Ovary (tissue), 9 donors: ENCODE results near the gene UBE2I. TPM values are rescaled to one million over a fixed set of nuclear protein-coding genes. Genes with fewer than 3 reads are reported as not detected.

ENCODE experiments used
- DNase-seq, 5 donors: peaks; one replicate each; pipeline ENCODE4 v3.0.0-alpha.2; 2019 to 2020
- H3K27ac ChIP-seq, 2 donors: fragments of 200-600 bp; one replicate each; pipeline versions ENCODE4 v1.5.1 to v1.8.0; 2019 to 2022
- H3K27me3 ChIP-seq: fragments of 200-600 bp; one replicate; pipeline ENCODE4 v1.8.0; 2022
- H3K36me3 ChIP-seq: fragments of 200-600 bp; sonication (generic); one replicate; pipeline ENCODE4 v1.5.1; 2019
- H3K4me1 ChIP-seq: one replicate; pipeline ENCODE4 v1.8.1; 2013; ENCODE audit warnings: mild to moderate bottlenecking, moderate library complexity; ENCODE audit not compliant: insufficient read depth
- H3K4me3 ChIP-seq: fragments of 200-600 bp; sonication (generic); one replicate; pipeline ENCODE4 v1.5.1; 2017
- H3K9me3 ChIP-seq, 2 donors: fragments of 200-600 bp in 1 of 2; sonication (generic) in 1 of 2; one replicate each; pipeline versions ENCODE4 v1.5.1 to v1.8.1; 2013 to 2019; ENCODE audit warnings: mild to moderate bottlenecking in 1 of 2, moderate library complexity in 1 of 2
- EP300 ChIP-seq: sonication (generic); formaldehyde crosslinking; IDR thresholded peaks from one replicate; pipeline ENCODE4 v1.6.1; 2017; ENCODE audit warnings: antibody characterized with exemption
- POLR2A ChIP-seq: fragments of 450-650 bp; IDR thresholded peaks from one replicate; pipeline ENCODE4 v1.6.1; 2017; ENCODE audit warnings: antibody characterized with exemption, mild to moderate bottlenecking, moderate library complexity
- WGBS, 3 donors: extraction: QIAGEN DNeasy Blood & Tissue Kit in 1 of 3; methylation state at CpG; one replicate each; pipeline versions ENCODE4 v1.1.5 to v1.1.7; 2013 to 2017; 5-methylcytosine and 5-hydroxymethylcytosine counted together
- intact Hi-C, 4 donors: fragments of 100-400 bp; cut with DNase I; formaldehyde crosslinking; loops; one replicate each; pipeline versions ENCODE4 v1.11.0 to v1.15.1; 2022 to 2023
- polyA plus RNA-seq, 2 donors: library from polyadenylated mRNA; stranded (reverse); fragments of 200-250 nt in 1 of 2; fragments of 350-450 nt in 1 of 2; fragmentation: Illumina TruSeq in 1 of 2; extraction: RNeasy Lipid Tissue Mini Kit (QIAGEN cat#74804) in 1 of 2; gene quantifications; one replicate each; pipeline ENCODE4 v1.2.3, GENCODE V29; 2013 to 2014
- total RNA-seq, 7 donors: library from RNA; depleted of rRNA in 2 of 7; stranded (reverse); fragments of >200 nt in 2 of 7; fragmentation: NEBNext Ultra II Directional in 3 of 7; extraction: Animal tissue kit (Norgen Biotek cat#: 25700) in 3 of 7; gene quantifications; one replicate each; pipeline versions ENCODE4 v1.1.0 to v1.2.4, GENCODE V29; 2016 to 2023
- TF ChIP-seq, protein P1 (sequence below), 3 donors: fragments of 450-650 bp in 2 of 3; fragments of 200-600 bp in 1 of 3; IDR thresholded peaks; one replicate each; pipeline versions ENCODE4 v1.5.1 to v1.8.0; 2016 to 2022; ENCODE audit warnings: antibody characterized with exemption in 3 of 3, mild to moderate bottlenecking in 1 of 3
- donor health status: DM: no; HTN: no; CAD: no; lungs with moderate emphysema.
- donor health status: DM: no; HTN: no; CAD: no.
- donor health status: Bipolar disorder and iron deficiency.
- donor health status: DM: yes; HTN: yes; CAD: no.
- donor health status: DM: no; HTN: no; CAD: no.
- donor health status: DM: yes; HTN: yes; CAD: no.

Gene UBE2I
- total and polyA plus RNA-seq, 9 donors = 63.9 to 258 (median 145) TPM

DNA sequence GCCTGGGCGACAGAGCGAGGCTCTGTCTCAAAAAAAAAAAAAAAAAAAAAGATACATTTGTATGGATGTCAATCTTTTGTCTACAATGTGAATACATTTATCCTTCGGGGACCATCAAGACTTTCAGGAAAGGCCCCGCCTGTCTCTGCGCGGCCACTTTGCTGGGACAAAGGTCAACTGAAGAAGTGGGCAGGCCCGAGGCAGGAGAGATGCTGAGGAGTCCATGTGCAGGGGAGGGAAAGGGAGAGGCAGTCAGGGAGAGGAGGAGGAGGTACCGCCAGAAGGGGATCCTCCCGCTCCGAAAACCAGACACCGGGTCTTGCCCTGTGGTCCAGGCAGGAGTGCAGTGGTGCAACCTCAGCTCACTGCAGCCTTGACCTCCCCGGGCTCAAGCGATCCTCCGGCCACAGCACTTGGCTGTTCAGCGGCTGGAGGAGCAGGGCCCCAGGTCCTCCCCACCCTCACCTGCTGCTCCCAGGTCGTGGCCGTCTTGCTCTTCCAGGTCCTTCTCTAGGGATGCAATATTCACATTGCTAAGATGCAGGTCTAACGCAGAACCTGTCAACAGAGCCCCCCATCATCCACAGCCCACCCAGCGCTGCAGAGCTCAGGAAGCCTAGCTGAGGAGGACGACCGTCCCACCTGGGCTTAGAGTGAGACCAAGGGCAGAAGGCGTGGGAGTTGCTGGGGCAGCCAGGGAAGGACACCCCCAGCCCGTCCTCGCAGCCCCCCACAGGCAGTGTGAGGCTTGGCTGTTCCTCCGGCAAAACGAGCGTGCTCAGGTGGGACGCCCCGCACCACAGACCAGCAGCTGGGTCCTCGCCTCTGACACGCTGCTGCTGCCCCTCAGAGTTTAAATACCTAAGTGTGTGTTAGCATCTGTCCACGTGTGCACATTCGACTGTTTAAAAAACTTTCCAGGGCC lies 61.9 kb downstream of the UBE2I start:
- intact Hi-C loops = no loop called here
- Histone ChIP-seq H3K27ac (no peak overlapping the region), H3K27me3 (no peaks in the 10 kb centered on the region), H3K4me3 (no peak overlapping the region), H3K36me3 (no peaks in the 10 kb centered on the region), H3K9me3 (no peaks in the 10 kb centered on the region), H3K4me1 (no peaks in the 10 kb centered on the region)
- no peak for TF ChIP-seq POLR2A
- TF ChIP-seq, protein P1, sequence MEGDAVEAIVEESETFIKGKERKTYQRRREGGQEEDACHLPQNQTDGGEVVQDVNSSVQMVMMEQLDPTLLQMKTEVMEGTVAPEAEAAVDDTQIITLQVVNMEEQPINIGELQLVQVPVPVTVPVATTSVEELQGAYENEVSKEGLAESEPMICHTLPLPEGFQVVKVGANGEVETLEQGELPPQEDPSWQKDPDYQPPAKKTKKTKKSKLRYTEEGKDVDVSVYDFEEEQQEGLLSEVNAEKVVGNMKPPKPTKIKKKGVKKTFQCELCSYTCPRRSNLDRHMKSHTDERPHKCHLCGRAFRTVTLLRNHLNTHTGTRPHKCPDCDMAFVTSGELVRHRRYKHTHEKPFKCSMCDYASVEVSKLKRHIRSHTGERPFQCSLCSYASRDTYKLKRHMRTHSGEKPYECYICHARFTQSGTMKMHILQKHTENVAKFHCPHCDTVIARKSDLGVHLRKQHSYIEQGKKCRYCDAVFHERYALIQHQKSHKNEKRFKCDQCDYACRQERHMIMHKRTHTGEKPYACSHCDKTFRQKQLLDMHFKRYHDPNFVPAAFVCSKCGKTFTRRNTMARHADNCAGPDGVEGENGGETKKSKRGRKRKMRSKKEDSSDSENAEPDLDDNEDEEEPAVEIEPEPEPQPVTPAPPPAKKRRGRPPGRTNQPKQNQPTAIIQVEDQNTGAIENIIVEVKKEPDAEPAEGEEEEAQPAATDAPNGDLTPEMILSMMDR (IDR thresholded peaks at IDR 0.05) = no peak
- no peak for TF ChIP-seq EP300
- WGBS, 3 donors = 81 to 84% (median 84%) methylated on average over 33 of the region's 33 CpGs
- no peak for DNase-seq

DNA sequence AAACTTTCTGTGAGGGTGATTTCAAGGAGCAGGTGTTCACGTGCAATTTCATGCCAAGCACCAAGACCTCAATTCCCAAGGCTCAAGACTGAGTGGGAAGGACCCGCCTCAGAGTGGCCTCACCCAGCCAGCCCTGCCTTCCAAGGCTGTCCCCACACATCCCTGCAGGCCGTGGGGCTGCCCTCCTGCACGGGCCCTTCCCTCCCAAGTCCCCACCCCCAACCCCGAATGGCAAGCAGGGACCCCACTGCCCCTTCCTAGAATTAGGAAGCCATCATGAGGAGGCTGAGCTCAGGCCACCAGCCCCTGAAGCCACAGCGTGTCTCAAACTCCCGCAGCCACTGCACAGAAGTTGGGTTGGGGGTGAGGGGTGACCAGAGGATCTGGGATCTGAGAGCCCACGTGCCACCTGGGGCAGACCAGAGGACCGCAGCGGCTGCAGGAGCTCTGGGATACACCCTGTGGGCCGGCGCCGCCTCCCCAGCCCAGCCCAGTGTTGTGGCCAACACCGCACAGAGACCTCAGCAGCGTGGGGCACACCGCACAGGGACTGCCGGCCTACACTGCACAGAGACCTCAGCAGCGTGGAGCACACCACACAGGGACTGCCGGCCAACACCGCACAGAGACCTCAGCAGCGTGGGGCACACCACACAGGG lies 63.0 kb downstream of the UBE2I start:
- TF ChIP-seq, protein P1 (IDR thresholded peaks at IDR 0.05) = no peak
- no peak for TF ChIP-seq EP300
- no peak for TF ChIP-seq POLR2A
- WGBS, 3 donors = 86 to 95% (median 90%) methylated on average over 8 to 17 of the region's 21 CpGs
- H3K36me3 ChIP-seq = no peaks in the 10 kb centered on the region

GRCh38 chr16:1374418-1375297 lies 65.2 kb downstream of the UBE2I start:
- Histone ChIP-seq H3K4me1 (peaks cover 5% of the 10 kb centered on the region), H3K36me3 (no peaks in the 10 kb centered on the region), H3K4me3 (no peak overlapping the region), H3K27me3 (no peaks in the 10 kb centered on the region), H3K9me3 (no peaks in the 10 kb centered on the region), H3K27ac (no peak overlapping the region)
- 88 to 94% (median 92%) methylated on average over 40 to 46 of the region's 46 CpGs for WGBS, 3 donors
- intact Hi-C loops = no loop called here
- no peak for DNase-seq
- no peak for TF ChIP-seq POLR2A
- TF ChIP-seq, protein P1 (IDR thresholded peaks at IDR 0.05) = no peak
- TF ChIP-seq EP300 = no peak

More for the DNA sequence above, 63.0 kb downstream of the UBE2I start:
- Histone ChIP-seq H3K9me3 (no peaks in the 10 kb centered on the region), H3K4me3 (no peak overlapping the region), H3K4me1 (no peaks in the 10 kb centered on the region), H3K27ac (no peak overlapping the region), H3K27me3 (no peaks in the 10 kb centered on the region)
- no peak for DNase-seq
- intact Hi-C loops = no loop called here

GRCh38 chr16:1375298-1375640 lies 65.8 kb downstream of the UBE2I start:
- H3K4me3 ChIP-seq = no peak overlapping the region
- 83 to 92% (median 89%) methylated on average over 24 of the region's 24 CpGs for WGBS, 3 donors
- H3K9me3 ChIP-seq = no peaks in the 10 kb centered on the region
- intact Hi-C loops = no loop called here
- H3K4me1 ChIP-seq = peaks cover 5% of the 10 kb centered on the region
- no peaks in the 10 kb centered on the region for H3K36me3 ChIP-seq
- no peak for DNase-seq
- TF ChIP-seq POLR2A = no peak
- TF ChIP-seq, protein P1 (IDR thresholded peaks at IDR 0.05) = no peak
- TF ChIP-seq EP300 = no peak
- no peak overlapping the region for H3K27ac ChIP-seq
- no peaks in the 10 kb centered on the region for H3K27me3 ChIP-seq
